ENCODE results near the gene KRT28.

GRCh38 chr17:40809721-40810421 is 10.1 kb upstream of the KRT28 start:
- TF ChIP-seq, protein P1, sequence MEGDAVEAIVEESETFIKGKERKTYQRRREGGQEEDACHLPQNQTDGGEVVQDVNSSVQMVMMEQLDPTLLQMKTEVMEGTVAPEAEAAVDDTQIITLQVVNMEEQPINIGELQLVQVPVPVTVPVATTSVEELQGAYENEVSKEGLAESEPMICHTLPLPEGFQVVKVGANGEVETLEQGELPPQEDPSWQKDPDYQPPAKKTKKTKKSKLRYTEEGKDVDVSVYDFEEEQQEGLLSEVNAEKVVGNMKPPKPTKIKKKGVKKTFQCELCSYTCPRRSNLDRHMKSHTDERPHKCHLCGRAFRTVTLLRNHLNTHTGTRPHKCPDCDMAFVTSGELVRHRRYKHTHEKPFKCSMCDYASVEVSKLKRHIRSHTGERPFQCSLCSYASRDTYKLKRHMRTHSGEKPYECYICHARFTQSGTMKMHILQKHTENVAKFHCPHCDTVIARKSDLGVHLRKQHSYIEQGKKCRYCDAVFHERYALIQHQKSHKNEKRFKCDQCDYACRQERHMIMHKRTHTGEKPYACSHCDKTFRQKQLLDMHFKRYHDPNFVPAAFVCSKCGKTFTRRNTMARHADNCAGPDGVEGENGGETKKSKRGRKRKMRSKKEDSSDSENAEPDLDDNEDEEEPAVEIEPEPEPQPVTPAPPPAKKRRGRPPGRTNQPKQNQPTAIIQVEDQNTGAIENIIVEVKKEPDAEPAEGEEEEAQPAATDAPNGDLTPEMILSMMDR (IDR thresholded peaks at IDR 0.05; ENCODE audit: extremely low read depth in 1 of 2, insufficient read depth in 1 of 2, low read depth in 1 of 2, low read length in 2 of 2): no peak
- TF ChIP-seq POLR2A (IDR thresholded peaks at IDR 0.05; ENCODE audit: low read depth, low read length) (no peak), EZH2 (IDR thresholded peaks at IDR 0.05; ENCODE audit: borderline replicate concordance, low read depth, low read length, severe bottlenecking) (no peak)
- TF ChIP-seq, protein P2, sequence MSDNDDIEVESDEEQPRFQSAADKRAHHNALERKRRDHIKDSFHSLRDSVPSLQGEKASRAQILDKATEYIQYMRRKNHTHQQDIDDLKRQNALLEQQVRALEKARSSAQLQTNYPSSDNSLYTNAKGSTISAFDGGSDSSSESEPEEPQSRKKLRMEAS (IDR thresholded peaks at IDR 0.05; ENCODE audit: insufficient read depth, insufficient read length): no peak

All from endothelial cell of umbilical vein (primary cell).